TTC549 (cell line): ENCODE data around the gene MRFAP1.
"Not testable (repeated sequence)": the region's sequence is repeated elsewhere in the genome, so short reads cannot be mapped to it uniquely, and the experiment has no call there.

ENCODE experiments used
- FAIRE-seq: peaks from 2 replicates; lab custom pipeline; 2012; peaks lifted over from hg19 to GRCh38; lab: Jason Lieb, UNC

MRFAP1 gene

GRCh38 chr4:6672131-6672530 lies 31.6 kb downstream of the MRFAP1 start:
- no peak for FAIRE-seq

- not testable (repeated sequence) for FAIRE-seq
Measured at GRCh38 chr4:6672541-6673190, 32.2 kb downstream of the MRFAP1 start.

GRCh38 chr4:6673191-6673659 lies 32.7 kb downstream of the MRFAP1 start:
- peak; percentile 22 for FAIRE-seq

GRCh38 chr4:6673660-6674499 lies 33.4 kb downstream of the MRFAP1 start:
- FAIRE-seq, result no peak

GRCh38 chr4:6674500-6675149 lies 34.1 kb downstream of the MRFAP1 start:
- FAIRE-seq, result no peak

GRCh38 chr4:6676722-6677558 lies 36.5 kb downstream of the MRFAP1 start:
- no peak for FAIRE-seq

- FAIRE-seq, result no peak
Measured at GRCh38 chr4:6680372-6681034, 40.0 kb downstream of the MRFAP1 start.

- no peak for FAIRE-seq
Measured at GRCh38 chr4:6681191-6681590, 40.7 kb downstream of the MRFAP1 start.

- FAIRE-seq, result no peak
Measured at GRCh38 chr4:6682862-6683590, 42.5 kb downstream of the MRFAP1 start.

- no peak for FAIRE-seq
Measured at GRCh38 chr4:6684656-6685055, 44.2 kb downstream of the MRFAP1 start.

GRCh38 chr4:6686104-6686787 lies 45.8 kb downstream of the MRFAP1 start:
- no peak for FAIRE-seq

- FAIRE-seq, result no peak
Measured at GRCh38 chr4:6687947-6688878, 47.7 kb downstream of the MRFAP1 start.

- FAIRE-seq, result no peak
Measured at GRCh38 chr4:6688879-6689505, 48.5 kb downstream of the MRFAP1 start.

- no peak for FAIRE-seq
Measured at GRCh38 chr4:6689506-6689960, 49.0 kb downstream of the MRFAP1 start.
